ENCODE data around the gene PEAK3. TPM values are rescaled to one million over a fixed set of nuclear protein-coding genes. Genes with fewer than 3 reads are reported as not detected.

PEAK3 gene
- total RNA-seq, 1 donor from 2014 or later: 0.77 TPM

DNA sequence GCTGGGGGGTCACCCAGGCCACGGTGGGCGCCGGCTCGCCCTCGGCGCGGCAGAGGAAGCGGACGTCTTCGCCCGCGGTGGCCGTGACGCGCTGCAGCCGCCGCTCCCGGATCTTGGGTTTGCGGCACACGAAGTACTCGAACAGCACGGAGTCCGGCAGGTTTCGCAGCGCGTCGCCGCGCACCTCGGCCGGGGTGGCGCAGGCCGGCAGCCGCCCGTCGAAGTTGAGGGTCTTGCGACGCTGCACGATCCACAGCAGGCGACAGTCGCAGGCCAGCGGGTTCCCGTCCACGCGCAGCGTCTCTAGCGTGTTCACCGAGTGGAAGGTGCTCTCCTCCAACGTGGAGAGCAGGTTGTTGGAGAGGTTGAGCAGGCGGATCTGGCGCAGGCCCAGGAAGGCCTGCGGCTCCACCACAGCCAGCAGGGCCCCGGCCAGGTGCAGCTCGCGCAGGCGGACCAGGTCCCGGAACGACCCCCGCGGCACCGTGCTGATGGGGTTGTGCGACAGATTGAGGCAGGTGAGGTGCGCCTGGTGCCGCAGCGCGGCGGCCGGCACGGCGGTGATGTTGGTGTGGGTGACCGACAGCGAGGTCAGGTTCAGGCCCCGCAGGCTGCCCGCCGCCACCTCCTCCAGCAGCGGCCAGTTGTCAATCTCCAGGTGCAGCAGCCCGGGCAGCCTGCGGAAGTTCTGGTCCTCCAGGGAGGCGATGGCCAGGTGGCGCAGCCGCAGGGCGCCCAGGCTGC lies 8.6 kb upstream of the PEAK3 start:
- Histone ChIP-seq H3K27me3 (ENCODE audit: low read depth) (peaks cover 90% of the 10 kb centered on the region), H3K36me3 (no peaks in the 10 kb centered on the region), H3K27ac (replicated peaks) (peak overlapping the region; percentile 33), H3K4me1 (peaks cover 44% of the 10 kb centered on the region), H3K9me3 (replicated peaks) (no peaks in the 10 kb centered on the region), H3K4me3 (peak overlapping the region; percentile 59)
- intact Hi-C loops (cut with micrococcal nuclease): no loop called here
- no peak for DNase-seq
- TF ChIP-seq CTCF (IDR thresholded peaks at IDR 0.05; ENCODE audit: borderline replicate concordance): no peak

DNA sequence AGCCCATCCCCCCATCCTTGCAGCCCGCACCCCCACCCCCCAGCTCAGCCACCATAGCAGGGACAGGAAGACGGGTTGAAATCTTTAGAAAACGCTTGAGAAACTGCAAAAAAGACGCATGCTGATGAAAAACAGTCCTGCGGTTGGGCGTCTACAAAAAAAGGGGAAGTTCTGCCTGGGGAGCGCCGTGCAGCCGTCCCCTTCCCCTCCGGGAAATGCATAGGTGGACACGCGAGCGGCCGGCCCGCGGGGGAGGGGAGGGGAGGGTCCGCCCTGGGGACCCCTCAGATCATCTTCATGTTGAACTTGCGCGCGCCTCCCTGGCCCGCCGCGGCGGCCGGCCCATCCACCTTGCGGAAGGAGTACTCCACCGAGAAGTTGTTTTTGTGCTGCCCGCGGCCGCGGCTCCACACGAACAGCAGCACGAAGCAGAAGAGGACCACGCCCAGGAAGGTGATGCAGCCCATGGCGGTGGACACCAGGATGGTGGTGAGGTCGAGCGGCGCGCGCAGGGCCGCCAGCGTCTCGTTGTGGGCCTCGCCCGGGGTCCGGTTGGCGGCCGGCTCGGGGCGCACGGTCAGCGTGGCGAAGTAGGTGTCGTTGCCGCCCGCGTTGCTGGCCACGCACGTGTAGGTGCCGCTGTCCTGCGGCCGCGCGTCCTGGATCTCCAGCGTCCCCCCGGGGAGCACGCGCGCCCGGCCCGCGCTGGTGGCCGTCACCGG lies 7.9 kb upstream of the PEAK3 start:
- peak overlapping the region; percentile 59 for H3K4me3 ChIP-seq
- H3K27ac ChIP-seq (replicated peaks): peak overlapping the region; percentile 33
- peaks cover 93% of the 10 kb centered on the region for H3K27me3 ChIP-seq (ENCODE audit: low read depth)
- H3K4me1 ChIP-seq: peaks cover 37% of the 10 kb centered on the region
- H3K9me3 ChIP-seq (replicated peaks): no peaks in the 10 kb centered on the region
- DNase-seq: peak; percentile 42
- no peaks in the 10 kb centered on the region for H3K36me3 ChIP-seq
- intact Hi-C loops (cut with micrococcal nuclease): no loop called here
- TF ChIP-seq CTCF (IDR thresholded peaks at IDR 0.05; ENCODE audit: borderline replicate concordance): no peak

GRCh38 chr19:2288818-2289713 lies 7.1 kb upstream of the PEAK3 start:
- peaks cover 89% of the 10 kb centered on the region for H3K27me3 ChIP-seq (ENCODE audit: low read depth)
- no peak overlapping the region for H3K27ac ChIP-seq (replicated peaks)
- TF ChIP-seq CTCF (IDR thresholded peaks at IDR 0.05; ENCODE audit: borderline replicate concordance): no peak
- H3K36me3 ChIP-seq: no peaks in the 10 kb centered on the region
- intact Hi-C loops (cut with micrococcal nuclease): no loop called here
- peaks cover 29% of the 10 kb centered on the region for H3K4me1 ChIP-seq
- DNase-seq: no peak
- no peaks in the 10 kb centered on the region for H3K9me3 ChIP-seq (replicated peaks)
- H3K4me3 ChIP-seq: peak overlapping the region; percentile 59

GRCh38 chr19:2288338-2288817 lies 6.4 kb upstream of the PEAK3 start:
- Histone ChIP-seq H3K9me3 (replicated peaks) (no peaks in the 10 kb centered on the region), H3K27ac (replicated peaks) (no peak overlapping the region)
- no peak for DNase-seq

More at GRCh38 chr19:2288338-2288817, 6.4 kb upstream of the PEAK3 start:
- no peaks in the 10 kb centered on the region for H3K36me3 ChIP-seq
- intact Hi-C loops (cut with micrococcal nuclease): no loop called here
- peaks cover 27% of the 10 kb centered on the region for H3K4me1 ChIP-seq
- peaks cover 83% of the 10 kb centered on the region for H3K27me3 ChIP-seq (ENCODE audit: low read depth)
- TF ChIP-seq CTCF (IDR thresholded peaks at IDR 0.05; ENCODE audit: borderline replicate concordance): no peak
- no peak overlapping the region for H3K4me3 ChIP-seq

Measured in left ventricle myocardium inferior (tissue), 1 donor.